GM18873 (cell line): ENCODE measurements around the gene TCF20.

Source experiments
- ATAC-seq: cut with Tn5 transposase; IDR thresholded peaks from one replicate; pipeline ENCODE4 v1.9.1; 2021; ENCODE audit warnings: mild to moderate bottlenecking, moderate library complexity, moderate number of reproducible peaks; ENCODE audit not compliant: unreplicated experiment, low FRiP score

The TCF20 gene

DNA sequence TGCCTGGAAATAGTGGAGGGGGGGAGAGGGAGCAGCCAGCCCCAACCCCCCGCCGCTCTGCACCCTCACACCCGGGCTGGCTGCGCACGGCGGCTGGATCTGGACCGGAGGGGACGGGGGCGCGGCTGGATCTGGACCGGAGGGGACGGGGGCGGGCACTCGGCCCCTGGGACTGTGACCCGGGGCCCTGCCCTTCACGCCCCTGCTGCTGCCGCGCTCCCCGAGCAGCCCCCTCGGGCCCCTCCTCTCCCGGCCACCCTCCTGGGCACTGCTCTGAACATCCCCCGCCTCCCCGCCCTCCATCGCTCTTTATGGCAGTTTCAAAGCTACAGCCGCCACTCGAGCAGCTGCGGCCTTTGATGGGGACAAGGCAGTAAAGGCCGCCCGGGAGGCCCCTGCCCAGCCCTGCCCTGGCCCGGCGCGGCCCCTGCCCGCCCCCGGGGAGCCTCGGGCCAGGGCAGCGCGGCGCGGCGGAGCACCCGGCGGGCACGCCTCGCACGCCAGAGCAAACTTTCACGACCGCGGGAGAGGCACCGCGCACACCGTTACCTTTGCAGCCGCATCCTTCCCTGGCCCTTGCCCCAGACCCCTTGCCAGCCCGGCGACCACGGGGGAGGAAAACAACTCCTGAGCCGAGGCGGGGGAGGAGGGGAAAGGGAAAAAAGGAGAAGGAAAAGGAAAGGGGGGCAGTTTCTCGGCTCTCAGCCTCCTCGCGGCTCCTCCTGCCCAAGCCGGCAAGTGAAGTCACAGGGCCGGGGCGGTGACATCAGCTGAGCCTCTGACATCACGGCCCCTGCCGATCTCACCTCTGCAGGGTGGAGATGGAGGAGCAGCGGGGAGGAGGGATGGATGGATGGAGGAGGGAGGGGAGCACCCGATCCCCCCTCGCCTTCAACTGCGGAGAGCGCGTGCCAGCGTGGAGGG is 13.1 kb upstream of the TCF20 start:
- no peak for ATAC-seq

DNA sequence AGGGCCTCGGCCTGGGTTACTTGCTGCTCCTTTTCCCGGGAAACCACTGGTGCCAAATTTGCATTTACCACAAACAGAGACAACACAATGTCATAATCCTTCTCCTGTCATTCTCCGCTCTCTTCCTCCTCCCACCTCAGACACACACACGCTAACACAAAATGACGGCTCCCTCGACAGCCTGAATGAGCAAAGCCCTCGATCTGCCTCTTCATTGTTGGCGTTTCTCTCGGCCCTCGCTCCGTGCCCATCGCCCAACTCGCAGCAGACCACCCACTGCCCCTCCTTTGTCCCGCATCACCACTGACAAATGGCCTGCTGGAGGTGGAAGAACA is 12.5 kb upstream of the TCF20 start:
- ATAC-seq: no peak

DNA sequence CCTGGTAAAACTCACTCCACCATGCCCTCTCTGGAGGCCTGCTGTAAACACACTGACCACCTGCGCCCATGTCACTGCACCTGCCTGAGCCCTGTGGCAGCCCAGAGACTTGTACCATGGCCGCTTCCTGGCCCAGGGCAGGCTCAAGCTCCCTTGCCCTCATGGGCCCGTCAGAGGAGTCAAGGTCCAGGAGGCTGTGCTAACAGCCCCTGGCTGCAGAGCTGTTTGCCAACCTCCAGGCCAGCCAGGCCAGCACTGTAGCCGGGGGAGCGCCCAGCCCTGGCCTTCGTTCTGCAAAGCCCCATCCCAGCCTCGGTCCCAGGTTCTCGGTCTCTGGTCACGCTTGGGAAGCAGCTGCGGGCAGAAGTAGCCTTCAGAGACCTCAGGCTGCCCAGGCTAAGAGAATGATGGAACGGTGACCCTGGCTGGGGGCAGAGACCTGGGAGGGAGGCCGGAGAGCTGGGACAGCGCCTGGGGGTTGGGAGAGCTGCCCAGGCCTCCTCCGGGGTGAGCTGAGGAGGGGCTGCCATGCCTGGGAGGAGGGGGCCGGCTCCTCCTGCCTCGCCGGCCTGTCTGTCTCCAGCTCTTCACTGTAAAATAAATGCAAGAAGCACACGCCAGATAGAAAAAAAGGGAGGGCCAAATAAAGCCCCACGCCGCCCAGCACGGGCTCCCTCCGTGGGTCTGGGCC is 11.9 kb upstream of the TCF20 start:
- ATAC-seq: no peak

DNA sequence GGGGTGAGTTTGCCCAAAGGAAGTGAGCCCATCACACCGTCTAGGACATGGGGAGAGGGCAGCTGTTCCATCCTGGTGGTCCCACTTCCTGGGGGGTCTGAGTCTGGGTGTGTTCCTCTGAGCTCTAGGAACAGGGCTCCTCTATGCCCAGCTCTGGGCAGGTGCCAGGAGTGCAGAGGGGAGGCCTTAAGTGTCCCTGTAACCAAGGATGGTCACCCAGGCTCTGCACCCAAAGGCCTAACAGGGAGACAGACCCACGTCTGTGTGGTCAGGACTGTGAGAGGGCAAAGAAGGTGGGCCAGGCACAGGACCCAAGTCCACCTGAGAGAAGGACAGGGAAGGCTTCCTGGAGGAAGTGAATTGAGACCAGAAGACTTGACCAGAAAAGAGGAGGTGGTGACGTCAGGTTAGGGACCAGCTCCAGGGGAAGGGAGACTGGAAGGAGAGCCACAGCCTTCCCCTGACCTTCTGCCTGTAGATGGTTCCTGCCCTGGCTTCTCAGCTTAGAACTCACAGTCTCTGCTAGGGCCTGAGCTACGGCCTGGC is 11.3 kb upstream of the TCF20 start:
- no peak for ATAC-seq

DNA sequence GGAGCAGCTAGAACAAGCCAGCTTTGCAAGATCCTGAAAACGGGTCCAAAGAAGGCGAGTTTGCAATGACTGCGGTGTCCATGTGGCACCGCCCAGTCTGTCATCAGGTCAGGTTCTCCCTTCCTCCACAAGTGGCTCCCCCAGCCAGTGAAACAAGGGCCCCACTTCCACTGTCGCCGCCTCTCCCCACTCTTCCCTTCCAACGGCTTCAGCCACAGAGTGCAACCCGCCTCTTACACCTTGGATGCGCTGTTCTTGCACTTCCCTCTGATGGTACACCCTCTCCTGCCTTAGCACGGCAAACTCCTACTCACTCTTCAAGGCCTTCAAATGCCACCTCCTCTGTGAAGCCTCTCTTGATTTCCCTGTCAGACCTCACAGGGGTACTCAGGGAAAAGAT is 10.8 kb upstream of the TCF20 start:
- ATAC-seq: no peak

DNA sequence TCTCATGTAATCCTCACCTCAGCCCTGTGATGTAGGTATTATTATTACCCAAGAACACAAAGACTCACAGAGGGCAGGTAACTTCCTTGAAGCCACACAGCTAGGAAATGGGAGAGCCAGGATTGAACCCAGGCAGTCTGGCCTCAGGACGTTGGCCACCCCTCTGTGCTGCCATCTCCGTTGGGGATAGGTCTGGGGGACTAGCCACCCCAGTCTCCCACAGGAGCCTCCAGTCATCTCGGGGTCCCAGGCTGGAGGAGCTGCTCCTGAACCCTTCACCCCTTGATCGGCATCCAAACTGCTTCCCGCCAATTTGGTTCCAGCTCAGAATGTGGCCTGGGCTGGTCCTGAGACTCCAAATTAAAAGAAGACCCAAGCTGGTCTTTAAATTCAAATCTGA is 10.4 kb upstream of the TCF20 start:
- no peak for ATAC-seq

DNA sequence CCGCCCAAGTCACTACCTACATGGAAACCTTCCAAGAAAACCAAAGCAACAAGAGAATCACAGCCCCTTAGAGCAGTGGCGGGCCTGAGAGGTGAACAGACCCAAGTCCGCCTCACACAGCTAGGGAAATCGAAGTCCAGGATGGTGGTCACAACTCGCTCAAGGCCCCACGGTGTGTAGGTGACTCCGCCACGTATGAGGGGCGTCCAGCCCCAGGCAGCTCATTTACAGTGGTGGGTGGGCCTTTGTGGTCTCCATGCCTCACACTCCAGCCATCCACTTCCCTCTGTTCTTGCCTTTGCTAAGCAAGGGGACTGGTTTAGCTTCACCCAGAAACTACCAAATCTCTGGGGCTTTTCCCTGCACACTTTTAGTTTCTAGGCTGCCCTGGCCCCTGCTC is 9.7 kb upstream of the TCF20 start:
- ATAC-seq: no peak

DNA sequence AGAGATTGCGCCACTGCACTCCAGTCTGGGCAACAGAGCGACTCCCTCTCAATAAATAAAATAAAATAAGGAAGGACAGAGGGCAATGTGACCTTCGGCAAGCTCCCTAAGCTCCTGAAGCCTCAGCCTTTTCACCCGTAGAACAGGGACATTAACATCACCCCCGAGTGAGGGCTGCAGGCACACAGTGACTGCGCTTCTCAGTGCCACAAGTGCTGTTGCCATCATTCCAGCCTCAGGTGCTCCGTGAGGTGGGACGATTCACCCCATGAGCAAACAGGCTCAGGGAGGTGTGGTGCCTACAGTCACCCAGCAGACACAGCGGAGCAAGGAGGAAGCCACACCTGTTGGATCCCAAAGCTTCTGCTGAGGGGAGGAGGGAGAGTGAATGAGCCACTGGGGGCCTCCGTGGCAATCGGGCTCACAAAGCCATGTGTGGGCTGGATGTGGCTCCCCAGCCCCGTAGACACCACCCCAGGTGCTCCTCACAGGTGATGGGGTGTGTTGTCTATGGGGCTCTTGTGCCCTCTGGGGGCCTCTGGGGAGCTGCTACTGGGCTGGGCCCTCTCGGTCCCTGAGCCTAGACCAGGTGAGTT is 9.1 kb upstream of the TCF20 start:
- no peak for ATAC-seq

DNA sequence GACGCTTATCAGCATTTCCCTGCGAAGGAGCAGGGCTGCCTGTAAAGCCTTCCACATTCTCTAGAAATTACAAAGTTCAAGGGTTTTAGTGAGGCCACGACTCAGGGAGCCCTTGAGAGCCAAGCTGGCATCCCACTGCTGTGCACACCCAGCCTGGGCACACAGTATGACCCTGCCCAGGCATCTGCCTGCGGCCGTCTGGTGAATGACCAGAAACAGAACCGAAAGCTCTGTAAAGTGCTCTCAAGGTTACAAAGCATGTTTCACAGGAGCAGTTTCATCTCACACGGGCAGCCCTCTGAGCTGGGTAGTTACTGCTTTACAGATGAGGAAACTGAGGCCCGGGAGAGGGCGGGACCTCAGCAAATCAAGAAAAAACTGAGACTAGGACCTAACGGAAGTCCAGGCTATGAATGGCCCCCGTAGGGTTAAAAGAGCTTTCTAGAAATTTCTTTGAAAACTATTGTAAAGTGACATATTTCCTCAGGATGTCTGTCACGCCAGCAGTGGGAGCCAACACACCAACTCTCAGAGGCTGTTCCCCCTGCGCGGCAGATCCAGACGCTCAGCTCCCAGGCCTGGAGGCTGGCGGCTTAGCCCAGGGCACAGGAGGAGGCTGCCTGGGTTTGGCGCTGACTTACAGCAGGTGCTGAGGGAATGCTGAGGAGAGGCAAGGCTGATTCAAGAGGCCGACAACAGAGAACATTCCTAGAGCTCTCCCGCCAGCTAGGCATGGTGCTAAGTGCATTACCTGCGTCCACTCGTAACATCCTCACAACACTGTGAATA is 7.7 kb upstream of the TCF20 start:
- no peak for ATAC-seq

DNA sequence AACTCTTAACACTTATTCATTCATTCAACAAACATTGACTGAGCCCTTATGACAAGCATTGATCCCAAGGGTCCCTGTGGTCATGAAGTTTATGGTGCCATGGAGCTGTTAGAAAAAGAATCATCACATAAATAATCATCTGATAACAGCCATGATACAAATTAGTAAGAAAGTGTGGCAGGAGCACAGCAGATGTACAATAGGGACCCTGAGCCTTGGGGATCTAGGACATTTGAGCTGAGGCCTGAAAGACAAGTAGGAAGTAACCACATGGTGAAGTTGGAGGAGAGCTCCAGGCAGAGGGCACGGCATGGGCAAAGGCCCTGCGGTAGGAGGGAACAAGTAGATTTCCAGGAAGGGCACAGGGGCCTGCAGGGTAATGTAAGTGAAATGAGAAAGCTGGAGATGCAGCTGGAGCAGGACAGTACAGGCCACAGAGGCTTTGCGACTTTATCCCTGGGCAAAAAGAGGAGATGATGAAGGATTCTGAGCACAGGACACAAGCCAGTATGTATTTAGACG is 6.8 kb upstream of the TCF20 start:
- no peak for ATAC-seq

DNA sequence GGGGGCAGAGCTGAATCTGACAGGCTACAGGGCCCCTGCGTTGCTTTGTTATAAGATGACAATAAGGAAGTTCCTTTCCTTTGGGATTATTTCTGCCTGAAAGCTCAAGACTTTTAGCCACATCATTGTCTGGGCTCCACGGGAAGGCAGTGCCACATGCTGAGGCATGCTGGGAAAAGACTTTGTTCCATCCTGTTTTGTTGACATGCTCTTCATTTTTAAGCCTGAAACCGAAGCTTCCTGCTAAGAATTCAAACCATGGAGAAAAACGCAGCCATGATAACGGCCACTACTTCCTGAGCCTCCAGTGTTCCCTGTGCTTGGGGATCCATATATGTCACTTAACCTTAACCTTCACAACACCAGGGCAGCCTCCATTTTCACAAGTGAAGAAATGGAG is 5.5 kb upstream of the TCF20 start:
- no peak for ATAC-seq

DNA sequence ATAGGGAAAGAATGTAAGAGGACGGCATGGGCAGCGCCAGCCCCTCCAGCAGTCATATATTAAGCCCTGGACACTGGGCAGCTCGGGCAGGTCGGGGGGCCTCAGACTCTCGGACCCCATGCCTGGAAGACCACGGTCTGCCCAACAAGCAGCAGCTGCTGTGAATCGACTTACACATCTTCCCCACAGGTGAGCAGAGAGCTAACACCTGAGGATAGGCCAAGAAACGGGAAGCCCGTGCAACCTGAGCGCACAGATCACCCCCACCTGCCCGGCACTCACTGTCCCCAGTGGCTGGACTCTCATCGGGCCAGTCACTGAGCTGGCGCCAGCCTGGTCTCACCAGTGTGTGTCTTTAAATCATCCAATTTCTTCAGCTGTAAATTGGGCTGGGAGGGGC is 4.7 kb upstream of the TCF20 start:
- no peak for ATAC-seq

DNA sequence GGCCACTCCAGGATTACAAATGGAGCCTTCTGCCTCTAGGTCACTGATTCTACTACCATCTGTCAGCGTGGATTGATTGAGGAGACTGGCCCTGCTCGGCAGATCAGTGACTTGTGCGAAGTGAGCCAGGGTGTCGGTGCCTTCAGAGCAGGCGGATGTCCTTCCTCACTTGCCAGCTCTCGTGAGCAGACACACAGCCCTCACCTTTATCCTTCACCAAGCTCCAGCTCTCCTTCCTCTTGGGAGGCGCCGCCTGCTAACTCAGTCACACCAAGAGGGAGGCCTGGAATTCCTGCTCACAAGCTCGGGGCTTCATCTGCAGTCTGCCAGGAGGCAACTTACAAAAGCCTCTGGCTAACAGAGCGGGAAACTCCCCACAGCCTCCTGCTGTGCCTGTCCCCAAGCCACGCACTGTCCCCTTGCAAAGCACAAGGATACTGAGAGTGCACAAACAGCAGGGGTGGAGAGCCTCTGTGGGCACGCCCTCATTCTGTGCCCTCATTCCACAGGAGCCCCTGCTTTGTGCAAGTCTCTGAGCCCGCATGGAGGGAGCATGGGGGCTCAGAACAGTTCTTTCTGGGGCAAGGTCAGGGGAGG is 3.5 kb upstream of the TCF20 start:
- no peak for ATAC-seq

DNA sequence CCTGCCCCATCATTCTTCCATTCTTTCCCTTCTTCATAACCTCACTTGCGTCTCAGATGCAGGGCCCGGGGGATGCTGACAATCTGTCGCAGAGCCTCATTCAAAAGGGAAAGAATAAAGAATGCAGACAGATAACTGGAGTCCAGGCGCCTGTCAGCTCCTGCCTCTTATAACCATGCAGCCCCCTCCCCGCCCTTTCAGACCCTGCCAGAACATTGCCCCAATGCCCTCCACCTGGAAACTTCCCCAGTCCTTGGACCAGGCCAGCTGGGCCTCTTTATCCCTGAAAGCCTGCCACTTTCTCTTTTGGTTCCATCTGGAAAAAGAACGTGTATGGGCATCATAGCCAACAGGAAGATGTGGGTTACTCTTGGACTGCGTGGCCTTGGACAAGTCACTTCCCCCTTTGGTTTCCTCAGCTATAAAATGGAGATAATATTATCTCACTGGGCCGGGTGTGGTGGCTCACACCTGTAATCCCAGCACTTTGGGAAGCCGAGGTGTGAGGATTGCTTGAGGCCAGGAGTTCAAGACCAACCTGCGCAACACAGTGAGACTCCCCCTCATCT is 2.1 kb upstream of the TCF20 start:
- no peak for ATAC-seq

DNA sequence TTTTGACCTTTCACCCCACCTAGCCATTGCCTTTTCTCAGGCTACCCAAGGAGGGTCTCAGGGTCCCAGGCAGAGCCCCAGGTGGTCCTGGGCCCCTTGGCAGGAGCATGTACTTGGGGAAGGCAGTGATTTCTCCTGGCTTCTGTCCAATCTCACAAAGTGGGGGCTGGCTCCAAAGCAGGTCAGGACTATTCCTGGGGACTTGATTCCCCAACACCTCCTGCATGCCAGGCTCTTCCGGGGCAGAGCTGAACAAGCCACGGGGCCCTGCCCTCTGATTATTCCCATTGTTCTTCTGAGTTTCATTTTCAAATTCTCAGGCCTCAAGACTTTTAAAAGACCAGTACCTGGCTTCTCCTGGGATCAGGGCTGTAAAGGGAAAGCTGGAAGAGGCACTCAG is 1.5 kb upstream of the TCF20 start:
- ATAC-seq: no peak

DNA sequence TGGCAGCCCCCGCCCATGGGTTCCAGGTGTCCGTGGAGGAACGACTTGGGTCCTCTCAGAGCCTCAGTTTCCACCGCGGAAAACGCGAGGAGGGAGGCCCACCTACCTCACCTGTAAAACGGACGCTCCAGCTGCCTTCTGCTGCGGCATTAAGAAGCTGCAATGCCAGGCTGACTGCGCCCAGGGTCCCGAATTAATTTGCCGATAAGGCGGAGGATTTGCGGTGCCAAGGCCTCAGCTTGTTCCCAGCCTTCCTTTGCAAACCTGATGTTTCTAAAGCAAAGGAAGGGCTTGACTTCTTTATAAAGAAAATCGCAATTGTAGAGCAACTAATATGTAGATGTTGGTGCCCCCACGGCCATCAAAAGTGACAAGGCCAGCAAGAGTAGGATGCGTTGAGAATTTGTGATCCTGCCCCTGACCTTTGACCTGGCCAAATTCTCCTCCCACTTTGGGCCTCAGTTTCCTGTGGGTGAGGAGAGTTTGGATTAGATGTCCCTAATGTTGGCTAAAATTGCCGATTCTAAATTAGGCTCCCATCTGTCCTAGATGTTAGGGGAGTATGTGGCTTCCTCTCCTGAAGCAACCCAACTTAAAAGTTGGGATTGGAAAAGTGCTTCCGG is 849 bp upstream of the TCF20 start:
- no peak for ATAC-seq

DNA sequence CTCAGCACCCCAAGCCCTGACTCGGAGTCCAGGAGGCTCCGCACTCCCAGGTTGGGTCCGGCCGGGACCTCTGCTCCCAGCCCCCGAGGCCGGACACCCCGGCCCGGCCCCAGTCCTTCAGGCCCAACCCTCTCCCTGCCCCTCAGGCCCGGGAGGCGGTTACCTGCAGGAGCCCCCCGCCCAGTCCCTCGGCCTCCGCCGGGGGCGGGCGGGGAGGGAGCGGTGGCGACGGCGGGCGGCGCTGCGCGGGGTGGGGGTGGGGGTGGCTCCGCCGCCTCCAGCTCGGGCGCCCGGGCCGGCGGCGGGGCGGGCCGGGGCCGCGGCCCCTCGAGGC is 310 bp downstream of the TCF20 start:
- ATAC-seq: peak; percentile 9

DNA sequence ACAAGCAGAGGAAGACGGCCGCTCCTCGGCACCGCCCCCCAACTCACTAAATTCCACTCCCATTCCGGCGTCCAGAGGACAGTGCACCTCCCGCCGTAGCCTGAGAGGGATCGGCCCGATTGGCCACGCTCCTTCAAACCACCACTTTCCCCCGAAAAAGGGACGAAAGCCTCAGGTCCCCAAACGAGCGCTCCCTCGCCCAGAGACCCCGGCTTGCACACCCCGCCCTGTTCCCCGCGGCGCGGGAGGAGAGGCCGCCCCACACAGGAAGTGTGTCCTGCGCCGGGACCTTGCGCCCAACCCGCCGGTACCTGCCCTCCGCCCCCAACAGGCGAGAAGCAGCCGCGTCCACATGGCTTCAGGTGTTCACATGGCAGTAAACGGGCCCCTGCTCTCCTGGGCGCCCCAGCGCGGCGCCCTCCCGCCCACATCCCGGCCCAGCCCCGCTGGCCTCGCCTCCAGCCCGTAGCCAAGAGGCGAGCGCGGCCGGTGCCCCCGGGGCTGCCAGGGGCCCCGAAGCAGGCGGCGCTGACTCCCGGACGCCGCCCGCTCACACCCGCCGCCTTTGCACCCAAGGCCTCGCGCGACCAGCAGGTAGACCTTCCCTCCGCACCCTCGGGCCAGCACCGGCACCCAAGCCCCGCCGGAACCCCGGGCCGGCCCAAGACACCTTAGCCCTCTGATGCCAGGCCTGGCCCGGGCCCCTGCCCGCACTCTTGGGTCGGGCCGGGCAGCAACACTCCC is 849 bp downstream of the TCF20 start:
- ATAC-seq: peak; percentile 31
